Inferior parietal cortex (tissue), 1 donor: Measurements from ENCODE around the gene AOPEP.
A peak's percentile ranks its signal among the peaks of the same experiment; 100 is the strongest.

Experiments used
- DNase-seq: peaks from one replicate; pipeline ENCODE4 v3.0.0-alpha.2; 2016; ENCODE audit errors: extremely low spot score

The AOPEP gene

DNA sequence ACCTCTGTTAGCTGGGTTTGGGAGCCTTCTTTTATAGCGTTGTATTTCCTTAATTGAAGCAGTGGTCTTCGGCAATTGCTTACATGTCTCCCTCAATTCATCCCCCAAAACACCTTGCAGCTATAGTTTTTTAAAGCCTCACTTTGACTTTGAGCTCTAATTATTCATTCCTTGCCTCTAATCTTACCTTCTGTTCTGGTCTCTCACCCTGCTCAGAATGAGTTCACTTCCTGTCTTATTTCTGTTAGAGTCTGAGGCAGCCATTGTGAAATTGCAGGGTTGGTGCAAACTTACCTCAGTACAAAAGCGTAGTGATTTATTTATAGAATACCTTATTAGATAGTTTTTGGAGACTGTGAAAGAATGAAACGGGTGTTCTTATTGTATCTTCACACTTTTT, 35.0 kb downstream of the AOPEP start:
- no peak for DNase-seq

GRCh38 chr9:94767331-94768072, 41.0 kb downstream of the AOPEP start:
- DNase-seq, result no peak

GRCh38 chr9:94768766-94769165, 42.3 kb downstream of the AOPEP start:
- DNase-seq, result no peak

DNA sequence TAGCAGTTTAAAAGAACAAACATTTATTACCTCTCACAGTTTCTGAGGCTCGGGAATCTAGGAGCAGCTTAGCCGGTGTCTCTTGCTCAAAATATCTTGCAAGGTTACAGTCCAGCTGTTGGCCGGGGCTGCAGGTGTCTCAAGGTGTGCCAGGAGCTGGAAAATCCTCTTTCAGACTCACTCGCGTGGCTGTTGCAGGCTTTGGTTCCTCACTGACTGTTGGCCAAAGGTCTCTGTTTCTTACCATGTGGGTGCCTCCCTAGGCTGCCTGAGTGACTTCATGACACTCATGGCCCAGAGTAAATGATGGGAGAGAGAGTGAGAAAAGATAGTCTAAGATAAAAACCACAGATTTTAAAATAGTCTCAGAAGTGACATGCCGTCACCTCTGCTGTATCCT, 43.8 kb downstream of the AOPEP start:
- DNase-seq, result no peak

- no peak for DNase-seq
Observed at GRCh38 chr9:94771096-94771495, 44.6 kb downstream of the AOPEP start.

DNA sequence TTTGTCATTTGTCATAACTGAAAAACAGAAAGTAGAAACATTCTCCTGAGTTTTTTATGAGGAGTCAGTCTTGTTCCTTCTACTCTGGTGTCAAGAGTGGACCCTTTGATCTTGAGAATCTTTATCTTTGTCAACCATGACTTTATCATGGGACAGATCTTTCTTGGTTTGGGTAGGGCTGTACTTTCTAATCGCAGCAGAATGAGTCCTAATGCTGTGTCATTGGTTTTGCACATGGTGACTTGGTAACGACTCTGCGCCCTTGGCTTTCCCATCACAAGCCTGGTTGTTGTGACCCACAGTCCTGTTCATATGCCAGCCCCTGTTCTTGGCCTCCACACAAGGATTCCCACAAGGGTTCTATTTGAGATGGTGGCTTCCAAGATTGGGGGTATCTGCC, 45.6 kb downstream of the AOPEP start:
- peak; percentile 20 for DNase-seq

GRCh38 chr9:94772639-94773303, 46.3 kb downstream of the AOPEP start:
- peak; percentile 87 for DNase-seq

DNA sequence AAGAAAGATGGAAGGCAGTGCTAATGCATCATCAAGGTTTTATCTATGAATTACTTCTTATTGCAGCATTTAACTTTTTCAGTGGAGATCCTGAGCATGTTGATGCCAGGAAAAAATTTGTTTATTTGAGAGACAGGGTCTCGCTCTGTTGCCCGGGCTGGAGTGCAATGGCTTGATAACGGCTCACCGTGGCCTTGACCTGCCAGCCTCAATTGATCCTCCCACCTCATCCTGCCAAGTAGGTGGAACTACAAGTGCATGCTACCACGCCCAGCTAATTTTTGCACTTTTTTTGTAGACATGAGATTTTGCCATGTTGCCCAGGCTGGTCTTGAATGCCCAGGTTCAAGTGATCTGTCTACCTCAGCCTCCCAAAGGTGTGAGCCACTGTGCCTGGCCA, 47.2 kb downstream of the AOPEP start:
- DNase-seq, result no peak

DNA sequence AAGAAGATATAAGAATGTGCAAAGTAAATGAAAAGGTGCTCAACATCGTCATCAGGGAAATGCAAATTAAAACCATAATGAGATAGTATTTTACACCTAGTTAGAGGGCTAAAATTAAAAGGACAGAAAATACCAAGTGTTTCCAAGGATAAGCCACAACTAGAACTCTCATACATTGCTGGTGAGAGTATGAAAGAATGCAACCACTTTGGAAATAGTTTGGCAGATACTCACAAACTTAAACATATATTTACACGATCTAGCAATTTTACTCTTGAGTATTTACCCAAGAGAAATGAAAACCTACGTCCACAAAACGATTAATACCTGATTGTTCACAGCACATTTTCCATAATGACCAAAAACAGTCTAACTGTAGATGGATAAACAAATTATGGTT, 51.5 kb downstream of the AOPEP start:
- no peak for DNase-seq

- DNase-seq, result no peak
Observed at GRCh38 chr9:94779031-94779430, 52.5 kb downstream of the AOPEP start.

DNA sequence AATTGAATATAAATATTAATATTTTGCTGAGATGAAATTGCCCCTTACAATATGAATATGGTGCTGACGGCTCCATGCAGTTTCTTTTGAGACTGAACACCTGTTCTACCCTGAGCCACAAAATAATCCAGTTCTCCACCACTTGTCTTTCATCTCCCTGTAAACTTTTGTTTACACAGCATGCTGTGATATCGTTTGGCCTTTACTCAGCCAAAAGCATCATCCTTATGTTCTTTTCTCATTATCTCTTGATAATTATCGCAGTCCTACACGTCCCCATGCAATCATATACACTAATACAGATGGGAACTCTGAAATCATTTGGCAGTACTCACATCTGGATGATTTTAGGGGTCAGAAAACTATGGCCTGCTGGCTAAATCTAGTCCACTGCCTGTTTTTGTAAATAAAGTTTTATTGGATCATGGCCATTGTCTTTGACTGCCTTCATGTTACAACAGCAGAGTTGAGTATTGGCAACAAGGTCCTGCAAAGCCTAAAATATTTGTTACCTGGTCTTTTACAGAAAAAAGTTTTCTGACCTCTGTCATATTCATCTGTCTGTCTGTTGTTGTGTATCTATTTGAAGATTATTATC, 53.3 kb downstream of the AOPEP start:
- no peak for DNase-seq

GRCh38 chr9:94780516-94780950, 54.0 kb downstream of the AOPEP start:
- DNase-seq, result no peak

GRCh38 chr9:94782355-94783101, 56.0 kb downstream of the AOPEP start:
- no peak for DNase-seq

- DNase-seq, result peak; percentile 85
Observed at GRCh38 chr9:94783102-94783682, 56.7 kb downstream of the AOPEP start.

- no peak for DNase-seq
Observed at GRCh38 chr9:94783928-94784327, 57.4 kb downstream of the AOPEP start.

DNA sequence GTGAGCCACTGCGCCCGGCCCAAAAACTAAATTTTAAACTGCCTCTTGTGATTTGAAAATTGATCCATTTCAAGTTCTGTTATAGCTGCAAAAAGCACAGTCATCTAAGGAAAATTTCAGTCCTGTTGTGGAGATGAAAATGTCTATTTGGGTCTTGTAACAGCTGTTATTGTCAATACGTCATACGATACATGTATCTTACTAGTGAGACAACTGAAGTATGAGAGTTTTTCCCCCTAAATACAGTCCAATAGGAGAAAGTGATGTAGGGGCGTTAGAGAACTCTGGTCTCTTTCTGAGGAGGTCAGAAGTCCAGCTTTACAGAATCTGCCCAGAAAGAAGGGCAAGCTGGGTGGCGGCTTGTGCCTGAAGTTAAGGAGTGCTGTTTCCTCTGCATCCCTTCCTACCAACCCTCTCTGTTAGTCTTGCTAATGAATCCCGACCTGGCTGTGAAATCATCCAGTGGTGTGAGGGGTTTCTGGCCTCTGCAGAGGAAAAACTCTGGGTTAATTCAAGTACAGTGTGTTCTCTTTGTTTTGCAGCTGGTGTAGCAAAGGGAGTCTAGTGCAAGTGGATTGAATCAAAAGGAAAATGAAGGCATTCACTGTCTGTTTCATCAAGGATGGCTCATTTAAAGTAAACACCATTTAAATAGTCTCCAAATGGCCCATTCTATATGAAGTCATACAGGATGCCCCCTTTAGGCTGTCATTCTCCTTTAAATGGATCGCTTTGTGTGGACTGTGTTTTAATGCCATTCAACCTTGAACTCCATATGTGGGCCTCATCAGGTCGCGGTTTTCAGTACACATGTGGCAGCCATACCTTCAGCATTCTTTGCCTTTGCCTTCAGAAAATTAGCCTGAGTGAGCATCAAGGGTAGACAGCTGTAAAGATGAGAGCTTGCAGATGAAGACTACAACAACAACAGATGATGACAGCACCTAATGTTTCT, 59.0 kb downstream of the AOPEP start:
- DNase-seq, result no peak

- DNase-seq, result no peak
Observed at GRCh38 chr9:94786586-94786985, 60.1 kb downstream of the AOPEP start.

DNA sequence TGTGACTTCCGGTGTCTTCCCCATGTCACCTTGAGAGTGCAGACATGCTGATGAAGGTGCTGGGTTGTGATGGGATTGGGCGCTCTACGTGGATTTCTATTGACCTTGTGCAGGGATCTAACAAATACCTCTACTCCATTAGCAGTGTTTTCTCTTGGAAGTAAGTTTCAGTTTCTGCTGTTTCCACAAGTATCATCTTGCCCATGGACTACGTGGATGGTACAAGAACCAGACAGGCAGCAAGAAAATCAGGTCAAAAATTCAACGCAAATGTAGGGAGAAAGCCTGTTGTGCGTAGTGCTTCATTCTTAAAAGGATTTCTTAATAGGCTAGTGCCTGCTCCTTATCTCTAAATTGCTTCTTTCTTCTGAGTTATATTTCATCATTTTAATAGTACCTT, 60.8 kb downstream of the AOPEP start:
- no peak for DNase-seq

GRCh38 chr9:94788570-94789105, 62.1 kb downstream of the AOPEP start:
- DNase-seq, result no peak

- no peak for DNase-seq
Observed at GRCh38 chr9:94791435-94791834, 64.9 kb downstream of the AOPEP start.

- DNase-seq, result no peak
Observed at GRCh38 chr9:94792511-94792910, 66.0 kb downstream of the AOPEP start.
